Vagina (tissue), 2 donors: ENCODE results near the gene GPAT3.

Source experiments
- CTCF ChIP-seq, 3 experiments: fragments of 450-650 bp in 2 of 3; fragments of 200-600 bp in 1 of 3; sonication (generic) in 1 of 3; IDR thresholded peaks; one replicate each; pipeline ENCODE4 v1.5.1; 2017 to 2019; ENCODE audit warnings: antibody characterized with exemption in 3 of 3, mild to moderate bottlenecking in 2 of 3, moderate library complexity in 2 of 3
- POLR2A ChIP-seq, 2 donors: fragments of 450-650 bp; IDR thresholded peaks; one replicate each; pipeline ENCODE4 v1.6.1; 2017; ENCODE audit warnings: antibody characterized with exemption in 2 of 2, mild to moderate bottlenecking in 2 of 2, moderate library complexity in 2 of 2
- POLR2AphosphoS5 ChIP-seq, 2 donors: sonication (generic); formaldehyde crosslinking; IDR thresholded peaks; one replicate each; pipeline ENCODE4 v1.9.0; 2017; ENCODE audit warnings: antibody characterized with exemption in 2 of 2, mild to moderate bottlenecking in 2 of 2, low read depth in 1 of 2; ENCODE audit not compliant: insufficient read depth in 1 of 2

GRCh38 chr4:83510442-83510841 is 25.5 kb upstream of the GPAT3 start:
- TF ChIP-seq POLR2A (IDR thresholded peaks at IDR 0.05), result no peak
- no peak for TF ChIP-seq CTCF (IDR thresholded peaks at IDR 0.05)
- no peak for TF ChIP-seq POLR2AphosphoS5 (IDR thresholded peaks at IDR 0.05; ENCODE audit: insufficient read depth in 1 of 2, low read depth in 1 of 2)
